Activated T-cell treated with anti-CD3 and anti-CD28 coated beads, Interleukin-2, amount 50 U/mL, for 4 hours (primary cell): ENCODE data around the gene MPP3. TPM values are rescaled to one million over a fixed set of nuclear protein-coding genes. Genes with fewer than 3 reads are reported as not detected.
"Not testable (repeated sequence)": the region's sequence is repeated elsewhere in the genome, so short reads cannot be mapped to it uniquely, and the experiment has no call there.

ENCODE experiments used
- ATAC-seq, 2 donors: fragments of 200-7000 bp; cut with Tn5 transposase; one replicate each; pipeline ENCODE4 v1.10.0; 2021
- DNase-seq: peaks from one replicate; pipeline ENCODE4 v3.0.0-alpha.2; 2020
- H3K27me3 Mint-ChIP-seq: one replicate; pipeline ENCODE4 v1.8.0; 2021; ENCODE audit warnings: low read depth, mixed read lengths
- H3K36me3 Mint-ChIP-seq: one replicate; pipeline ENCODE4 v1.8.0; 2022; ENCODE audit warnings: mixed read lengths; ENCODE audit not compliant: insufficient read depth
- H3K4me1 Mint-ChIP-seq: one replicate; pipeline ENCODE4 v1.8.0; 2021; ENCODE audit warnings: low read depth, mixed read lengths
- H3K4me3 Mint-ChIP-seq: one replicate; pipeline ENCODE4 v1.8.0; 2021; ENCODE audit warnings: mild to moderate bottlenecking, moderate library complexity, mixed read lengths
- H3K9me3 Mint-ChIP-seq: one replicate; pipeline ENCODE4 v1.8.0; 2021; ENCODE audit warnings: mixed read lengths
- total RNA-seq, 3 donors: library from RNA; stranded (reverse); gene quantifications; one replicate each; pipeline ENCODE4 v1.2.1, GENCODE V29; 2021

MPP3 gene
- total RNA-seq, 3 donors from 2014 or later, result 0.24 to 0.94 (median 0.87) TPM

DNA sequence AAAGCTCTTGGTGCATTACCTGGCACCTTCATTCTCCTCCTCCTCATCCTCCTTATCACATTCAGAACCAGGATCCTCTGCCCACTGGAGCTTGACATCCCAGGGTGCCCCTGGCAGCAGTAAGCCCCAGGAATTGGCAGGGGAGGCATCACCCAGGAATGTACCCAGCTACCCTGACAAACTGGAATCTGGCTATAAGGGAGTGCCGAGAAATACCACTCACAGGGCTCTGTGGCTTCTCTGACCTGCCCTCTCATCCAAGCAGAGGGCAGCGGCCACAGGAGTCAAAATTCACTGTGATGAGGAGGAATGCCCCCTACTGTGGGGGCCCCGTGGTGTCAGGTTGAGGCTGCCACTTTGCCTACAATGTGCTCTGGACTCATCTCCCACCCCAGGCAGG, 19.6 kb downstream of the MPP3 start:
- Mint-ChIP-seq H3K4me3 (no peak overlapping the region), H3K9me3 (no peaks in the 10 kb centered on the region), H3K4me1 (no peaks in the 10 kb centered on the region), H3K27me3 (peaks cover 7% of the 10 kb centered on the region), H3K36me3 (no peaks in the 10 kb centered on the region)
- ATAC-seq (no peak), DNase-seq (no peak)

DNA sequence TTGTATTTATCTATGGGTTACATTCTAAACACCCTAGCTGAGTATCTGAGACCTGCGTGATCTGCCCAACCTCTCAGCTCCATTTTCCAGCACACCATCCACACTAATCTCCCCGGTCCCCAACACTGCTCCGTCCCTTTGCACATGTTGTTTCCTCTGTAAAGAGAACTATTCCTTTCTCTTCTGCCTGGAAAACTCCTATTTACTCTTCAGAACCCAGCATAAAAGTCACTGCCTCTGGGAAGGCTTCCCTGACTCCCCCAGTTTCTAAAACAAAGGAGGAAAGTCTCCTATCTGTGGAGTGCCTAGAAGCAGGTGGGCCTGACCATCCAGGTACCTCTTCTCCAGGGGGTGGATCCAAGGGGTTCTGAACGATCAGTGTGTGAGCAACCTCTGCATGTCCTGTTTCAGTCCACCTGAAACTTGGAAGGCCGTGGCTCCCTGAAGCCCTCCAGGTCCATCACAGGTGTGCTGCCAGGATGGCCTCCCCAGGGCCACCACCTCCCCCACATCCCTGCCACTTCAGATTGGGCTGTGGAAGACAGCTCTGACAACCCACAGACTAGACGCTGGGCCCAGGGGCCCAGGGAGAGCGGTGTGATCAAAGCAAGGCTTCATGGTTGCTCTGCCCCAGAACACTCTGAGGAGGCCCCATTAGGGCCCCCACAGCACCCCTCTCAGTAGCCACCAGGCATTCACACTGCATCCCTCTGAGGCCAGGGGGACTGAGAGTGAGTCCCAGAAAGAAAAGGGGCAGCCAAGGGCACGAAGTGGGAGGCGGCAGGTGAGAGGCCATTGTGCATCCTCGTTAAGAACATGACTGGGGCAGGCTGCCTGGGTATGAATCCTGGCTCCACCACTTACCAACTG, 20.3 kb downstream of the MPP3 start:
- Mint-ChIP-seq H3K27me3 (peaks cover 10% of the 10 kb centered on the region), H3K4me1 (no peaks in the 10 kb centered on the region), H3K9me3 (no peaks in the 10 kb centered on the region), H3K4me3 (no peak overlapping the region), H3K36me3 (no peaks in the 10 kb centered on the region)
- ATAC-seq (no peak), DNase-seq (no peak)

DNA sequence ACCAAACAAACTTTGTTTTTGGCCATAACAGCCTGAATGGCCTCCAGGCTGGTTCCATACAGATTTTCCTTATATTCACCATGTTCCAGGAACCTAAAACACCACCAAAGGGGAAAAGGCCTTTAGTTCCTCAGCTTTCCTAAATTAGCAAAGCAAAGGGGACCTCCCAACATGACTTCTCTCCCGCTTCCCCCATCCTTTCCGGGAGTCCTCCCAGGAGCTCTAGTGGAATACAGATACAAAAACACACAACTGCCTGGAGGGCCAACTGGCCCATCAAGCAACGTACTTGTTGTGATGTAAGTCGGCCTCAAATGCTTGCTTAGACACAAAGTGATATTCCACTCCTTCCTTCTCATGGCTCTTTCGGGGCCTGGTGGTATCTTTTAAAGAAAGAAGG, 22.1 kb downstream of the MPP3 start:
- Mint-ChIP-seq H3K27me3 (peaks cover 10% of the 10 kb centered on the region), H3K9me3 (no peaks in the 10 kb centered on the region), H3K4me1 (no peaks in the 10 kb centered on the region), H3K36me3 (no peaks in the 10 kb centered on the region), H3K4me3 (no peak overlapping the region)
- ATAC-seq (no peak), DNase-seq (no peak)

DNA sequence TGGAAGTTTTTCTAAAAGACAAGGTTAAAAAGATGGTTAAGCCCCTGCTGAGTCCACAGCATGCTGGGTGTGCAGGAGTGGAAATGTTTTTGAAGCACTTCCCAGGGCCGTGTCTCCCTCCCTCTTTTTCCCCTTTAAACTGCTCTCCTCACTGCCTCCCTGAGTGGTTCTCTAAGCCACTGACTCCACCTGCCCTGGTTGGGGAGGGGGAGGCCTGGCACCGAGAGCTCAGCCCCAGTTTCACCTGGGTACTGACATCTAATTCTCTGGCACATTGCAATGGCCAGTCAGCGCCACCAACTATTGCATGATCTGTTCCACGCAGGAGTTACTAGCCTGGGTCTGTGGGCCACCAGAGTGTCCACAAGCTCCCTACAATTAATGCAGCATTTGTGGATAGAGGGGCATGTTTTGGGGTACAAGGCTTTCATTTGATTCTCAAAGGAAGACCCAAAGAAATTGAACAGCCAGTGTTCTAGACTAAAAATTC, 22.7 kb downstream of the MPP3 start:
- ATAC-seq (no peak), DNase-seq (no peak)
- Mint-ChIP-seq H3K4me3 (no peak overlapping the region), H3K9me3 (no peaks in the 10 kb centered on the region), H3K36me3 (no peaks in the 10 kb centered on the region), H3K4me1 (no peaks in the 10 kb centered on the region), H3K27me3 (peaks cover 11% of the 10 kb centered on the region)

DNA sequence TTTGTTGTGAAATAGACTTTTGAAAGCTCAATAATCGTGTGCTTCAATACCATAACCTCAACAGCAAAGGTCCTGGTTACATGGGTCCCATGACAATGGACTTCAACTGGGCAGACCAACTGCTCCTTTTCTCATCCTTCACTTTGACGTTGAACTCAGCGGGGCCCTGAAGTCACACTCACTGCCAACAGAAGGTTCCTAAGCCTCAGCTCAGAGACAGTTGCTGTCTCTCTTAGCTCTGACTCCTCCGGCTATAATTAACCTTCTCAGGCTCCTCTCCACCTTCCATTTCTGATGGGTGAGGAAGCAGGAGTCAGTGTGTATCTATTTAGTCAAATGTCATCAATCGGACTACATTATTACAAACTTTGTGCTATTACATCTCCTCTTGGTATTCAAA, 23.8 kb downstream of the MPP3 start:
- no peaks in the 10 kb centered on the region for H3K4me1 Mint-ChIP-seq
- ATAC-seq (no peak), DNase-seq (no peak)
- H3K36me3 Mint-ChIP-seq, result no peaks in the 10 kb centered on the region
- peaks cover 13% of the 10 kb centered on the region for H3K27me3 Mint-ChIP-seq
- H3K4me3 Mint-ChIP-seq, result no peak overlapping the region
- no peaks in the 10 kb centered on the region for H3K9me3 Mint-ChIP-seq

DNA sequence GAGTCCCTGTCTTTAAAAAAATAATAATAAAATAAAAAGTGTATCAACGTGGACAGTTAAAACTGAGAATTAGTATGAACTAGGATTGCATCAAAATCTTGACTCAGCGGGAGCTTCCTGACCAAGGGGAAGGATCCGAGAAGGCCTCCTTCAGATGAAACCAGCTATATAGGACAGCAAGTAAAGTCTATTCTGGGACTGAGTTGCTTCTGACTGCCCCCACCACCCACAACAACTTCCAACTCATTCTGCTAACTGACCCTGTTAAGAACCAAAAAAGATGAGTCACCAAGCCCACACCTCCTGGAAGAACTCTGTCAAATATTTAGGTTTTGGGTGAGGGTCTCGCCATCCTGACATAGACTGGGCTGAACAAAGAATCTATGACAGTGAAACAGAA, 24.9 kb downstream of the MPP3 start:
- DNase-seq (no peak), ATAC-seq (no peak)
- Mint-ChIP-seq H3K36me3 (no peaks in the 10 kb centered on the region), H3K9me3 (no peaks in the 10 kb centered on the region), H3K4me1 (no peaks in the 10 kb centered on the region), H3K27me3 (peaks cover 12% of the 10 kb centered on the region), H3K4me3 (no peak overlapping the region)

DNA sequence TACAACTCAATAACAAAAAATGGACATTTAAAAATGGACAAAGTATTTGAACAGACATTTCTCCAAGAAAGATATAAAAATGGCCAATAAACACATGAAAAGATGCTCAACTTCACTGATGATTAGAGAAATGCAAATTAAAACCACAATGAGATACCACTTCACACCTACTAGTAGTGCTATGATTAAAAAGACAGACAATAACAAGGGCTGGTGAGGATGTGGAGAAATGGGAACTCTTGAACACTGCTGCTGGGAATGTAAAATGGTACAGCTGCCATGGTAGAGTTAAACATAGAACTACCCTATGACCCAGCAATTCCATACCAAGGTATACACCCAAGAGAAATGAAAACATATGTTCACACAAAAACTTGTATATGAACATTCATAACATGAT, 27.8 kb downstream of the MPP3 start:
- Mint-ChIP-seq H3K27me3 (peaks cover 15% of the 10 kb centered on the region), H3K4me1 (no peaks in the 10 kb centered on the region), H3K4me3 (no peak overlapping the region), H3K36me3 (no peaks in the 10 kb centered on the region), H3K9me3 (no peaks in the 10 kb centered on the region)
- no peak for DNase-seq
- no peak for ATAC-seq

DNA sequence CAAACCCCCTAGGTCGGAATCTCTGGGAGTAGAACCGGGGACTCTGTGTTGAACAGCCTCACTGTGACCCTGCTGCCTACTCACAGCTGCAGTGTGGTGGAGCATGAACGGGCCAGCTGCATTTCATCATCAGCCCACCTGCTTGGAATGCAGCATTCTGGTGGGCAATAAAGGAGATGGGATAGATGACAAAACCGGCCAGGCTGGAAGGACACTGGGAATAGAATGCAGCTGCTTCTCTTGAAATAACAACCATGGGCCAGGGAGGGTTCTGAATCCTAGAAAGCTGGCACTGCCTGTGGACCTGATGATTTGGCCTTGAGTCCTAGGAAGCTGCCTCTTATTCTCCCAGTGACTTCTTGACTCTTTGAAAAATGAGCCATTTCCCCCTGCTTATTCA, 29.2 kb downstream of the MPP3 start:
- ATAC-seq (no peak), DNase-seq (no peak)
- no peaks in the 10 kb centered on the region for H3K4me1 Mint-ChIP-seq
- H3K36me3 Mint-ChIP-seq, result no peaks in the 10 kb centered on the region
- H3K4me3 Mint-ChIP-seq, result no peak overlapping the region
- peaks cover 20% of the 10 kb centered on the region for H3K27me3 Mint-ChIP-seq
- no peaks in the 10 kb centered on the region for H3K9me3 Mint-ChIP-seq

DNA sequence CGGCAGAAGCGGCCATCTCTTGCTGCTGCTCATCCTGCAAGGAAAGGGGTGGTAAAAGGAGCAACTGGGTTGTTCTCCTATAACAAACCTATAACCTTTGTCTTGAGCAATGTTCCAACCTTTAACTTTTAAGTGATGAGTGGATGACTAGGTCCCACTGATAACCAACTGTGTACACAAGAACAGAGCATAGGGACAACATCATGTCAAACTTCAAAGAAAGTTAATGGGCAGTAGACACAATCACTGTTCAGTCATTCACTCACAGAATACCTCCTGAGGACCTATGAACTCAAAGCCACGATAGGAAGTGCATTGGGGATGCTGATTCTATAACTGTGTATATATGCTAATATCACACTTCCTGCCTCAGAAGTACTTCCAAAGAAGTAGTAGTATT, 31.1 kb downstream of the MPP3 start:
- Mint-ChIP-seq H3K4me3 (no peak overlapping the region), H3K36me3 (no peaks in the 10 kb centered on the region), H3K4me1 (no peaks in the 10 kb centered on the region), H3K9me3 (no peaks in the 10 kb centered on the region), H3K27me3 (peaks cover 25% of the 10 kb centered on the region)
- no peak for DNase-seq
- ATAC-seq, result no peak

DNA sequence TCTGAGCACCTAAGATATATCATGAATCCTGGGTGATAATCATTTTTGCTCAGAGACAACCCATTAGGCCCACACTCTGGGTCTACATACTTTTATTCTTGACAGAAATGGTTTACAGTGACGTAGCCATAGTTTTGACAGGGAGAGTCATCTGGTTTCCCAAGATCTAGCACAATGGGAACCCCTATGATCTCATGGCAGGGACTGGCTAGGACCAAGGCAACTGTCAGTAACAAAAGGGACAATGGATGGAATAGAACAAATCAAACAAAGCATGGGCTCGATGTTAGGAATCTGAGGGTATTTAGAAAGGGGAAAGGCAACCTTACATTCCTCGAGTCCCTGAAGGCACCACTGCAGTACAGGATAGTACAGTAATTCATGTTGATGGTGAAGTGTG, 32.2 kb downstream of the MPP3 start:
- DNase-seq (no peak), ATAC-seq (no peak)
- no peaks in the 10 kb centered on the region for H3K9me3 Mint-ChIP-seq
- H3K27me3 Mint-ChIP-seq, result peaks cover 31% of the 10 kb centered on the region
- no peaks in the 10 kb centered on the region for H3K4me1 Mint-ChIP-seq
- H3K4me3 Mint-ChIP-seq, result no peak overlapping the region
- H3K36me3 Mint-ChIP-seq, result no peaks in the 10 kb centered on the region

DNA sequence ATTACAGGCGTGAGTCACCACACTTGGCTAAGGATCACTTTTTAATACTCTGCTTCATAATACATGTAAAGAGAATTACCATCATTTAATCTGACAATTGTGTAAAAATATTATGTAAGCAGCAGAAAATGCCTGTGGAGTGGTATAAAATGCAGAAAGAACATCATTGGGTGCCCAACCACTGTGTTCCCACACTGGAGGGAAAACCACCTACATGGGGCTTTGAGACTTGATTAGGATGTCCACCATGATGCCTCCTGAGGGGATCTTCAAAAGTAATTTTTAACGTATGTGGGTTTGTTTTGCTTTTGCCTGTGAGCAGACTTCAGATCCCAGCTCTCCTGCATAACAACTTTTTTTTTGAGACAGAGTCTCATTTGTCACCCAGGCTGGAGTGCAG, 33.9 kb downstream of the MPP3 start:
- no peaks in the 10 kb centered on the region for H3K36me3 Mint-ChIP-seq
- peaks cover 37% of the 10 kb centered on the region for H3K27me3 Mint-ChIP-seq
- DNase-seq, result no peak
- no peak overlapping the region for H3K4me3 Mint-ChIP-seq
- no peaks in the 10 kb centered on the region for H3K9me3 Mint-ChIP-seq
- H3K4me1 Mint-ChIP-seq, result no peaks in the 10 kb centered on the region
- no peak for ATAC-seq

DNA sequence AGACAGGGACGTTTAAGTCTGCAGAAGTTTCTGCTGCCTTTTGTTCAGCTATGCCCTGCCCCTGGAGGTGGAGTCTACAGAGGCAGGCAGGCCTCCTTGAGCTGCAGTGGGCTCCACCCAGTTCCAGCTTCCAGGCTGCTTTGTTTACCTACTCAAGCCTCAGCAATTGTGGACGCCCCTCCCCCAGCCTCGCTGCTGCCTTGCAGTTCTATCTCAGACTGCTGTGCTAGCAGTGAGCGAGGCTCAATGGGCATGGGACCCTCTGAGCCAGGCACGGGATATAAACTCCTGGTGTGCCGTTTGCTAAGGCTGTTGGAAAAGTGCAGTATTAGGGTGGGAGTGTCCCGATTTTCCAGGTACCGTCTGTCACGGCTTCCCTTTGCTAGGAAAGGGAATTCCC, 34.9 kb downstream of the MPP3 start:
- H3K27me3 Mint-ChIP-seq, result peaks cover 41% of the 10 kb centered on the region
- not testable (repeated sequence) for H3K4me3 Mint-ChIP-seq, DNase-seq, ATAC-seq, H3K4me1 Mint-ChIP-seq, H3K36me3 Mint-ChIP-seq, H3K9me3 Mint-ChIP-seq

DNA sequence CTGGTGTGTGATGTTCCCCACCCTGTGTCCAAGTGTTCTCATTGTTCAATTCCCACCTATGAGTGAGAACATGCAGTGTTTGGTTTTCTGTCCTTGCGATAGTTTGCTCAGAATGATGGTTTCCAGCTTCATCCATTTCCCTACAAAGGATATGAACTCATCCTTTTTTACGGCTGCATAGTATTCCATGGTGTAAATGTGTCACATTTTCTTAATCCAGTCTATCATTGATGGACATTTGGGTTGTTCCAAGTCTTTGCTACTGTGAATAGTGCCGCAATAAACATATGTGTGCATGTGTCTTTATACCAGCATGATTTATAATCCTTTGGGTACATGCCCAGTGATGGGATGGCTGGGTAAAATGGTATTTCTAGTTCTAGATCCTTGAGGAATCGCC, 40.3 kb downstream of the MPP3 start:
- not testable (repeated sequence) for DNase-seq, H3K36me3 Mint-ChIP-seq, H3K4me1 Mint-ChIP-seq, H3K4me3 Mint-ChIP-seq, H3K9me3 Mint-ChIP-seq, ATAC-seq
- H3K27me3 Mint-ChIP-seq, result peaks cover 41% of the 10 kb centered on the region

DNA sequence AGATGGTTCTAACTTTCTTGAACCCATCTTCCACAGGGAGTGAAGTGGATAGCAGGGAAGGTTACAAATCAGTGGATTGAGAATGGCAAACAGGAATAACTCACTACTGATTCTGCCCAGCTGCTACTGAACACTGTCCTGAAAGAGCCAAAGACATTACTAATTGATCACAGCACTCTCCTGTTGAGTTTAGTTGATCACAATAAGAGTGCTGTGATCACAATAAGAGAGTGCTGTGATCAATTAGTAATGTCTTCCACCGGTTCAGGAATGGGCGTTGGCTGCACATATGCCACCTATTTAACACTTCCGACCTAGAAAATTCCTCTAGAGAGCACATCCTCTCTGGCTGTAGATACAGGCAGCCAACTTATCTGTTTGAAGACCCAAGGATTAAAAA, 41.4 kb downstream of the MPP3 start:
- Mint-ChIP-seq H3K9me3 (no peaks in the 10 kb centered on the region), H3K27me3 (peaks cover 34% of the 10 kb centered on the region), H3K4me3 (no peak overlapping the region), H3K4me1 (peaks cover 3% of the 10 kb centered on the region), H3K36me3 (no peaks in the 10 kb centered on the region)
- DNase-seq (no peak), ATAC-seq (peak in 1 of 2 donors; percentile 25)

DNA sequence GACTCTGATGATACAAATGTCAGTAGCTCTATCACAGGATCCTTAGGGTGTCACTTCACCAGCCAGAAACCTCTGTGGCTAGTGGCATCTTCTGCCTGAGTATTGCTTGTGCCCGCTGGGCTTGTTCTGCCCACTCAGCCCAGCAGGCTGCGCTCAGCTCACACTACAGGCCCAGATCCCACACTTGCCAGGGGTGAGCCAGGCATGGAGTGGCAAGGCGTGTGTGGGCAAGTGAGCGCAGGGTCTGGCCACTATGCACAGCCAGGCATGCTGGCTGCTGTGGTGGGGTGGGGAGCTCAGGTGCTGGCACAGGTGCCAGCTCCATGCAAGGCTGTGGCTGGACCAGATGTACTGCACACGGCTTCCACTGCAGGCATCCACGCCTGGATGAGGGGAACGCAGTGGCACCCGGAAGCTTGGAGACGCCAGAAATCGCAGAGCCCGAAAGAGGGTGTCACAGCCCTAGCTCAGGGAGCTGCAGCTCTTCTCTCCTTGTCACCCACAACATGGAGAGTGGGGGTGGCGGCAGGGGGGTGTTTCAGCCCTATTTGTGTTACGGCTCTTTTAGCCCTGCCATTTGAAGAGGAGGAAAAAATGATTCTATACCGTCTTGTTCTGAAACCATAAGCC, 42.5 kb downstream of the MPP3 start:
- peaks cover 3% of the 10 kb centered on the region for H3K4me1 Mint-ChIP-seq
- no peaks in the 10 kb centered on the region for H3K36me3 Mint-ChIP-seq
- ATAC-seq, result no peak
- H3K9me3 Mint-ChIP-seq, result no peaks in the 10 kb centered on the region
- no peak overlapping the region for H3K4me3 Mint-ChIP-seq
- H3K27me3 Mint-ChIP-seq, result peaks cover 26% of the 10 kb centered on the region
- DNase-seq, result no peak
